ENCODE measurements around the gene NKD1. TPM values are rescaled to one million over a fixed set of nuclear protein-coding genes. Genes with fewer than 3 reads are reported as not detected.

The NKD1 gene
- polyA plus RNA-seq, 1 experiment: 0.11 TPM

DNA sequence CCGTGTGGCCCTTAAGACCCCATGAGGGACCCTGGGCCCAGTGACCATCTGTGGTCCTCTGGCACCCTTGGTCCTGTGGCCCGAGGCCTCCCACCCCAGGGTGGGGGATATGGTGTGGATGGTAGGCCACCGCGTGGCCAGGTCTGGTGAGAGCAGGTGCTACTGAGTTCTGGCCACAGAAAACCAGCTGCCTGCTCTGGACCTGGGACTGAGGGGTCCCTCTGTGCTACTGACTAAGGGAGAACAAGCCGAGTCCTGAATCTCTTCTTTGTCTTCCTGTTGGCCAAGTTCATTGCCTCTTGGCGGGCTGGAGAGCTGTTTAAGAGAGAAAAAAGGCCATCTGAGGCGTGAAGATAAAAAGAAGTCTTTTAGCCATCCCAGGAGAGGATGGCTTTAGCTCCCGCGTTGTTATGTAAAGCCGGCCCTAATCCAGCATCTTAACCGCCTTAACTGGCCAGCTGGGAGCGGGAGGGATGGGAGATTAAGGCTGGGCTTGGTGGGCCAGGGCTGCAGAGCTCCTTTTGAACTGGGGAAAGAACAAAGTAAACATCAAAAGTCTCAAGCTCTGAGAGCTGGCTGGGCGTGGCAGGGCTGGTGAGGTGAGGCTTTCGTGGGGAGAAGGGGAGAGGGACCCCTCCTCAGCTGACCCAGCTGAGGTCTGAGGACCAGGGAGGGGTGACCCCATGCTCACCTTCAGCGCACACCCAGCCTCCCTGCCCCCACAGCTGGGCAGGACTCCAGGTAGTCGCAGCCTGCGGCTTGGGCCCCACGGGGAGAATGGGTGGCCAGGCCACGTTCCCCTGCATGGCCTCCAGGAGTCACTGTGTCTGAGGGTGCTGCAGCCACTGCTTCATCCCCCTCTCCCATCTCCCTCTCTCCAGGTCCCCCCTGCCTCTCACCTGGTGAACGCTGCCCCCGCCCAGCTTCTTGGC is 62.4 kb downstream of the NKD1 start:
- TF ChIP-seq, protein P1, sequence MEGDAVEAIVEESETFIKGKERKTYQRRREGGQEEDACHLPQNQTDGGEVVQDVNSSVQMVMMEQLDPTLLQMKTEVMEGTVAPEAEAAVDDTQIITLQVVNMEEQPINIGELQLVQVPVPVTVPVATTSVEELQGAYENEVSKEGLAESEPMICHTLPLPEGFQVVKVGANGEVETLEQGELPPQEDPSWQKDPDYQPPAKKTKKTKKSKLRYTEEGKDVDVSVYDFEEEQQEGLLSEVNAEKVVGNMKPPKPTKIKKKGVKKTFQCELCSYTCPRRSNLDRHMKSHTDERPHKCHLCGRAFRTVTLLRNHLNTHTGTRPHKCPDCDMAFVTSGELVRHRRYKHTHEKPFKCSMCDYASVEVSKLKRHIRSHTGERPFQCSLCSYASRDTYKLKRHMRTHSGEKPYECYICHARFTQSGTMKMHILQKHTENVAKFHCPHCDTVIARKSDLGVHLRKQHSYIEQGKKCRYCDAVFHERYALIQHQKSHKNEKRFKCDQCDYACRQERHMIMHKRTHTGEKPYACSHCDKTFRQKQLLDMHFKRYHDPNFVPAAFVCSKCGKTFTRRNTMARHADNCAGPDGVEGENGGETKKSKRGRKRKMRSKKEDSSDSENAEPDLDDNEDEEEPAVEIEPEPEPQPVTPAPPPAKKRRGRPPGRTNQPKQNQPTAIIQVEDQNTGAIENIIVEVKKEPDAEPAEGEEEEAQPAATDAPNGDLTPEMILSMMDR (IDR thresholded peaks at IDR 0.05; ENCODE audit: insufficient read depth, low read depth, low read length): no peak
- Histone ChIP-seq H3K36me3 (ENCODE audit: control insufficient read depth, insufficient read depth, low read length) (no peaks in the 10 kb centered on the region), H3K27me3 (ENCODE audit: control insufficient read depth, insufficient read depth, low read length) (peaks cover 10% of the 10 kb centered on the region), H3K4me3 (ENCODE audit: low read depth, low read length) (no peak overlapping the region)
- ChIA-PET POLR2A (no interaction called here), CTCF (interaction anchor here (1.2 to 2.1 kb wide), 3 partner anchors 13 to 52 kb away, joined by 4 read pairs; no protein-coding TSS in a partner anchor)
- DNase-seq (ENCODE audit: low read depth): no peak

DNA sequence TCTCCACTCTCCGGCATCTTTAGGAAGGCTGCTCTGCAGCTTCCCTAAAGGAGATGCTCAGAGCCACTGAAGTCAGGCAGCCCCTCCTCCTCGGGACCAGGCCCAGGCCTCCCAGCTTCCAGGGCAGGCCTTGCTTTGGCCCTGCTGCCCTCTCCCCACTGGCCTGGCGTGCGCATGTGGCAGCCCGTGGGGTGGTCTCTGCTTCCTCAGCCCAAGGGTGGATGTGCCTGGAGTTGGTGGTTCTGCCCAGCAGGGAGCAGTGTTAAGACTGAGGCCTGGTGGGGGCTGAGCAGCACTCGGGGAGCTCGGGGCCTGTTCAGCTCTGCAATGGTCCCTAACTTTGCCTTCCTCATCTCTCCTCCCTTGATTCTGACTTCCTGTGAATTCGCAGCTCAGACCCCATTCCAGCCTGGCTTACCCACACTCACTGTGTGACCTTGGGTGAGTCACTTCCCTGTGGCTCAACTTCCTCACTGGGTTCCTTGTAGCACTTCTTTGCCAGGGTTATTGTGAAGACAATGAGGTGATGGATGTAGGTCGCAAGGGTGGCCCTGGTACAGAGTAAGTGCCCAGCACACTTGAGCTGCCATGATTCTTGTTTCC is 63.2 kb downstream of the NKD1 start:
- TF ChIP-seq, protein P1 (IDR thresholded peaks at IDR 0.05; ENCODE audit: insufficient read depth, low read depth, low read length): no peak
- H3K36me3 ChIP-seq (ENCODE audit: control insufficient read depth, insufficient read depth, low read length): no peaks in the 10 kb centered on the region
- H3K27me3 ChIP-seq (ENCODE audit: control insufficient read depth, insufficient read depth, low read length): peaks cover 10% of the 10 kb centered on the region
- no peak overlapping the region for H3K4me3 ChIP-seq (ENCODE audit: low read depth, low read length)
- DNase-seq (ENCODE audit: low read depth): no peak
- ChIA-PET POLR2A (no interaction called here), CTCF (interaction anchor here (1.2 to 2.1 kb wide), 2 partner anchors 17 to 52 kb away, joined by 4 read pairs; no protein-coding TSS in a partner anchor)

DNA sequence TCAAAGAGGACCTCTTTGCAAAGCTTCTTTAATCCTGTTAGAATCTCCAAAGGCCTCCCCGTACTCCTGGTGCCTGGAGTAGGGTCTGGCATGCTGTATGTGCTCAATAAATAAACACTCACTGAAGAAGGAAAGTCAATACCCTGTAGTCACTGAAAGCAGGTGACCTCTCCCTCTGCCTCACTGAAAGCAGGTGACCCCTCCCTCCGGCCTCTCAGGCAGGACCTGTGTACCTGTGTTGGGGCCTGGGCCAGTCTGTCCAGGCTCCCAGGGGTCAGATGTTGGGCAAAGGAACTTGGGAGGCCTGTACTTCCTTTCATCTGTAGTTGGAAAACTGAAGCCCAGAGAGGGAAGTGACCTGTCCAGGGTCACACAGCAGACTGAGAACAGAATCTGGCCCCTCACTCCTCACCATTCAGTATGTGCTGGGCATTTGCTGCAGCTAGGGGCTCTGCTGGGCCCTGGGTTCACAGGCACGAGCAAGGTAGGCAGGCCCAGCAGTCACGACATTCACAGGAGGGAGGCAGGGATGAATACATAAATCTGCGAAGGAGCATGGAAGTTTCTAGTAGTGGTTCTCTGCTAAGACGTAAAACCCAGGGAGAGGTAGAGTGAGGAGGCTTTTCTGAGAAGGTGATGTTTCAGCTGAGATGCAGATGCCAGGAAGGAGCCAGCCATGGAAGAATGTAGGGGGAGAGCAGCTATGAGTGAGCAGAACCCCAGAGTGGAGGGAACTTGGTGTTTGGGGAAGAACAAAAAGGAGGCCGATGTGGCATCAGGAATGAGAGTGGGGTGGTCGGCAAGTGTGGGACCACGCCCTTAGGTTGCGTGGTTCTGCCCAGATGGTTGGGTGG is 64.0 kb downstream of the NKD1 start:
- DNase-seq (ENCODE audit: low read depth): no peak
- ChIA-PET POLR2A (no interaction called here), CTCF (interaction anchor here (1.0 to 1.2 kb wide), 2 partner anchors 18 kb away, joined by 3 to 4 read pairs; no protein-coding TSS in a partner anchor)
- Histone ChIP-seq H3K4me3 (ENCODE audit: low read depth, low read length) (no peak overlapping the region), H3K36me3 (ENCODE audit: control insufficient read depth, insufficient read depth, low read length) (no peaks in the 10 kb centered on the region), H3K27me3 (ENCODE audit: control insufficient read depth, insufficient read depth, low read length) (peaks cover 10% of the 10 kb centered on the region)
- TF ChIP-seq, protein P1 (IDR thresholded peaks at IDR 0.05; ENCODE audit: insufficient read depth, low read depth, low read length): no peak

DNA sequence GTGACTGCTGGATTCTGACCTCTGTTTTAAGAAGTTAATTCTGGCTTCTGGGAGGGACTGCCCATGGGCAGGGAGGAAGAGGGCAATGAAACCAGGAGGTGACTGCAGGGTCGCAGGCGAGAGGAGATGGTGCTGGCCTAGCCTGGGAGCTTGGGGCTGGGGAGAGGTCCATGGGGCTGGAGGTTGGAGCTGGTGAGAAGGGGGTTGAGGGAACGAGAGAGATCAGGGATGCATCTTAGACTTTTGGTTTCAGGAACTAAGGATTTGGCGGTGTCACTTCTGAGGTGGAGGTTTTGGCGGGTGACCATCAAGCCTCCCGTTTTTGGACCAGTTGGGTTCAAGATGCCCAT is 64.6 kb downstream of the NKD1 start:
- TF ChIP-seq, protein P1 (IDR thresholded peaks at IDR 0.05; ENCODE audit: insufficient read depth, low read depth, low read length): no peak
- H3K27me3 ChIP-seq (ENCODE audit: control insufficient read depth, insufficient read depth, low read length): peaks cover 10% of the 10 kb centered on the region
- H3K36me3 ChIP-seq (ENCODE audit: control insufficient read depth, insufficient read depth, low read length): no peaks in the 10 kb centered on the region
- ChIA-PET CTCF (interaction anchor here (1.0 kb wide), 1 partner anchor 19 kb away, joined by 3 read pairs; no protein-coding TSS in a partner anchor), POLR2A (no interaction called here)
- H3K4me3 ChIP-seq (ENCODE audit: low read depth, low read length): no peak overlapping the region
- DNase-seq (ENCODE audit: low read depth): no peak

All from BJ (cell line).